ENCODE data around the gene SOX21.

DNA sequence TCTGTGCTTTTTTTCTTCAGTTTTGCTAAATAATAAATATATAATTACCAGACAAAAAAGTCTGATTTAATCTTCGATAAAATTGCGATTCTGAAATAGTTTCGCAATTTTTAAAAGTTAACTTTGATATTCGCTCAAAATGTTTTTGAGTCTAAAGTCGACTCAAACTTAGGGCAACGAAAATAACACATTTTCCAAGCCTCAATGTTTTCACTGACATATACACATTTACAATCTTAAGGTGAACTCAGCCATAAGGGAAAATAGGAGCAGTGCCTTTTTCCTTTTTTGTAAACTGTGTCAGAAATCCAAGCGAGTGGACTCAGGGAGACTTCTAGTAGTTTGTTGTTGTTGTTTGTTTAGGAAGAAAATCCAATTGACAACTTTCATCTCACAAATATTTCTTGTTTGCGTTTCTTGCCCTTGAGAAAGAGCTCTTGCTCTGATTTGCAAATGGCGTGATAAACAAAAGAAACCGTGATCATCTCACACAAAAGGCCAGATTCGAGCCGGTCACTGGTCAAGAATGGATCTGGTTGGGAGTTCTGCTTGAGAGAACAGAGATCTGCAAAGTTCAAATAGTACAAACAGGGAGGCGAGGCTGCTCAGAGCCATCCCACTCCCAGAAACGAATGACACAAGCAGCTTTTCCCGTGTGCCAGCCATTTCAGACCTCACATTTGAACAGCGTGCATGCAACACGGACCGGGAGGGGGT is 2.1 kb downstream of the SOX21 start:
- TF ChIP-seq EZH2 (IDR thresholded peaks at IDR 0.05; ENCODE audit: borderline replicate concordance, low read length): no peak
- TF ChIP-seq, protein P1, sequence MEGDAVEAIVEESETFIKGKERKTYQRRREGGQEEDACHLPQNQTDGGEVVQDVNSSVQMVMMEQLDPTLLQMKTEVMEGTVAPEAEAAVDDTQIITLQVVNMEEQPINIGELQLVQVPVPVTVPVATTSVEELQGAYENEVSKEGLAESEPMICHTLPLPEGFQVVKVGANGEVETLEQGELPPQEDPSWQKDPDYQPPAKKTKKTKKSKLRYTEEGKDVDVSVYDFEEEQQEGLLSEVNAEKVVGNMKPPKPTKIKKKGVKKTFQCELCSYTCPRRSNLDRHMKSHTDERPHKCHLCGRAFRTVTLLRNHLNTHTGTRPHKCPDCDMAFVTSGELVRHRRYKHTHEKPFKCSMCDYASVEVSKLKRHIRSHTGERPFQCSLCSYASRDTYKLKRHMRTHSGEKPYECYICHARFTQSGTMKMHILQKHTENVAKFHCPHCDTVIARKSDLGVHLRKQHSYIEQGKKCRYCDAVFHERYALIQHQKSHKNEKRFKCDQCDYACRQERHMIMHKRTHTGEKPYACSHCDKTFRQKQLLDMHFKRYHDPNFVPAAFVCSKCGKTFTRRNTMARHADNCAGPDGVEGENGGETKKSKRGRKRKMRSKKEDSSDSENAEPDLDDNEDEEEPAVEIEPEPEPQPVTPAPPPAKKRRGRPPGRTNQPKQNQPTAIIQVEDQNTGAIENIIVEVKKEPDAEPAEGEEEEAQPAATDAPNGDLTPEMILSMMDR (IDR thresholded peaks at IDR 0.05; ENCODE audit: low read length): no peak
